Calu3 (cell line): Measurements from ENCODE around the gene RAB3C. TPM values are rescaled to one million over a fixed set of nuclear protein-coding genes. Genes with fewer than 3 reads are reported as not detected.

Experiments used
- BruUV-seq: library from RNA; stranded (reverse); fragments of 400-500 nt; replicated peaks from 2 replicates; lab custom pipeline; 2021; lab: Mats Ljungman, UMichigan
- CTCF ChIA-PET: fragments of 300-600 bp; sonication (Branson Sonifier 250); formaldehyde crosslinking; loops from one replicate; lab custom pipeline; 2022; ENCODE audit warnings: antibody characterized with exemption; lab: Charles Lee
- DNase-seq: peaks from one replicate; pipeline ENCODE4 v3.0.0; 2022
- H3K27ac Mint-ChIP-seq: one replicate; pipeline ENCODE4 v1.8.0; 2022; ENCODE audit warnings: mixed read lengths; ENCODE audit not compliant: unreplicated experiment
- H3K27me3 Mint-ChIP-seq: one replicate; pipeline ENCODE4 v1.8.0; 2022; ENCODE audit warnings: mixed read lengths; ENCODE audit not compliant: unreplicated experiment
- H3K36me3 Mint-ChIP-seq: one replicate; pipeline ENCODE4 v1.8.0; 2022; ENCODE audit warnings: mild to moderate bottlenecking, moderate library complexity, mixed read lengths; ENCODE audit not compliant: insufficient read depth, unreplicated experiment
- H3K4me1 Mint-ChIP-seq: one replicate; pipeline ENCODE4 v1.8.0; 2022; ENCODE audit warnings: mild to moderate bottlenecking, low read depth, mixed read lengths; ENCODE audit not compliant: unreplicated experiment
- H3K4me3 Mint-ChIP-seq: one replicate; pipeline ENCODE4 v1.8.0; 2022; ENCODE audit warnings: mild to moderate bottlenecking, low read depth, moderate library complexity, mixed read lengths; ENCODE audit not compliant: unreplicated experiment
- H3K9me3 Mint-ChIP-seq: one replicate; pipeline ENCODE4 v1.8.0; 2022; ENCODE audit warnings: low read depth, mixed read lengths; ENCODE audit not compliant: unreplicated experiment
- CTCF ChIP-seq: fragments of 200-600 bp; IDR thresholded peaks from one replicate; pipeline ENCODE4 v1.8.0; 2022; ENCODE audit warnings: antibody characterized with exemption; ENCODE audit not compliant: unreplicated experiment
- intact Hi-C: fragments of 100-400 bp; cut with micrococcal nuclease; formaldehyde crosslinking; loops from one replicate; pipeline ENCODE4 v1.10.0; 2022; ENCODE audit not compliant: unreplicated experiment
- total RNA-seq: library from RNA; stranded (reverse); gene quantifications from 2 replicates; pipeline ENCODE4 v1.2.3, GENCODE V29; 2022

The RAB3C gene
- total RNA-seq, 1 experiment from 2014 or later: not detected

GRCh38 chr5:58671155-58671554 lies 88.3 kb downstream of the RAB3C start:
- H3K27ac Mint-ChIP-seq: no peak overlapping the region
- no peak for TF ChIP-seq CTCF
- no peaks in the 10 kb centered on the region for H3K36me3 Mint-ChIP-seq
- DNase-seq: no peak
- peaks cover 27% of the 10 kb centered on the region for H3K27me3 Mint-ChIP-seq
- H3K9me3 Mint-ChIP-seq: no peaks in the 10 kb centered on the region
- intact Hi-C loops: no loop called here
- H3K4me3 Mint-ChIP-seq: no peak overlapping the region
- BruUV-seq: no TSS peak
- H3K4me1 Mint-ChIP-seq: no peaks in the 10 kb centered on the region
- CTCF ChIA-PET: no interaction called here

DNA sequence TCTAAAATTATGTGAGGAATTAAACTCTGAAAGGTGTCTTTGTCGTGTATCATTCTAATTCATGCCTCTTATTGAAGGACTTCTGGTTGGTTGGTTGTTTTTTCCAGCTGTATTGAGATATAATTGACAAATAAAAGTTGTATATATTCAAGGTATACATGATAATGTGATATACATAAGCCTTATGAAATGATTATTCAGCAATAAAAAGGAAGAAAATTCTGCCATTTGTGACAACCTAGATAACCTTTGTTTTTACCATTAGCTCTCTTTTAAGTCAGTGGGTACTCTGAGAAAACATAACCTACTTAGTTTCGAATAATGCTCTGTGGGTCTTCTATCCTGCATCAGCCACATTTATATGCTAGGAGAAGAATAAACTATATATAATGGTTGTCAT lies 89.6 kb downstream of the RAB3C start:
- no peaks in the 10 kb centered on the region for H3K36me3 Mint-ChIP-seq
- intact Hi-C loops: no loop called here
- no peaks in the 10 kb centered on the region for H3K4me1 Mint-ChIP-seq
- H3K9me3 Mint-ChIP-seq: no peaks in the 10 kb centered on the region
- CTCF ChIA-PET: no interaction called here
- TF ChIP-seq CTCF: no peak
- H3K27ac Mint-ChIP-seq: no peak overlapping the region
- BruUV-seq: no TSS peak
- H3K27me3 Mint-ChIP-seq: peaks cover 27% of the 10 kb centered on the region
- no peak for DNase-seq
- no peak overlapping the region for H3K4me3 Mint-ChIP-seq

- no peaks in the 10 kb centered on the region for H3K9me3 Mint-ChIP-seq
- DNase-seq: no peak
- BruUV-seq: no TSS peak
- peaks cover 35% of the 10 kb centered on the region for H3K27me3 Mint-ChIP-seq
- no peaks in the 10 kb centered on the region for H3K4me1 Mint-ChIP-seq
- no peak for TF ChIP-seq CTCF
- H3K4me3 Mint-ChIP-seq: no peak overlapping the region
- H3K27ac Mint-ChIP-seq: no peak overlapping the region
- intact Hi-C loops: no loop called here
- no peaks in the 10 kb centered on the region for H3K36me3 Mint-ChIP-seq
- CTCF ChIA-PET: no interaction called here
Measured at GRCh38 chr5:58674070-58674469, 91.2 kb downstream of the RAB3C start.

DNA sequence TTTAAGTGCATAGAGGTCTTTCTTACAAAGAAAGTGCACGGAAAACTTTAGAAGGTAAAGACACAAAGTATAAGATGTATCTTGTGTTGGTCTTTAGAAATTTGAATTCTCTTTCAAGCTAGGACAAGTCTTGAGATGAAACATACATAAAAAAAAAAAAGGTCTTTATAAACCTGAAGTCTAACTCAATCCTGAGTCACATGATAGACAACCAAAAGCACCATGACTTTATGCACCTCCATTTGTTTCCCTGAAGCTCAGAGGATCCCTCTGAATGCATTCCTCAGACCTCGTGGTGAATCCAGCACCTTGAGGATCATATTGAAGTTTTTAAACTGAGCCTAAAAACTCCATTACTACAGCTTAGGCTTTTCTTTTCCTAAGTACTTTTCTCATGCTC lies 91.8 kb downstream of the RAB3C start:
- Mint-ChIP-seq H3K9me3 (no peaks in the 10 kb centered on the region), H3K4me1 (no peaks in the 10 kb centered on the region), H3K4me3 (no peak overlapping the region), H3K27ac (no peak overlapping the region), H3K27me3 (peaks cover 40% of the 10 kb centered on the region), H3K36me3 (no peaks in the 10 kb centered on the region)
- intact Hi-C loops: no loop called here
- DNase-seq: no peak
- CTCF ChIA-PET: no interaction called here
- TF ChIP-seq CTCF: no peak
- no TSS peak for BruUV-seq
